NCI-H2227 treated with DMSO at 0.1 percent for 48 hours (cell line): ENCODE measurements around the gene NPDC1.
A peak's percentile ranks its signal among the peaks of the same experiment; 100 is the strongest.

Experiments used
- DNase-seq: peaks from one replicate; lab custom pipeline; 2025; lab: John Stamatoyannopoulos, UW

NPDC1 gene

DNA sequence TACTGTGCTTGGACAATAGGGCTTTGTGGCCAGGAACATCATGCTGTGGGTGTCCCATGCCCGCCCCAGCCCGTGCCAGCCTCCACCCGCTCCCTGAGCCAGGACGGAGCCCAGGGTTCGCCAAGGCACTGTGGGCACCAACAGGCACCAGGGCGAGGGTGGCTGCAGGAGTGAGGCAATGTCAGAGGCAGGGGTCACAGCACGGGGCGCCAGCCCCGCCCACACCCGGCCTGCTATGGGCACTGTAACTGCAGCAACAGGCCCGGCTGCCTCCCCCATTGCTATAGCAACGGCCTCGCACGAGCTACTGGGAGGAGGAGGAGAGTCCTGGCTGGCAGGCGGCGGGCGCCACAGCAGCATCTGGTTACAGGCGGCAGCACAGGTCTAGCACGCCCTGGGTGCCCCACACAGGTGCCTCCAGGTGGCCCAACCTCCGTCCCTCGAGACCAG lies 20.4 kb downstream of the NPDC1 start:
- peak; percentile 59 for DNase-seq

DNA sequence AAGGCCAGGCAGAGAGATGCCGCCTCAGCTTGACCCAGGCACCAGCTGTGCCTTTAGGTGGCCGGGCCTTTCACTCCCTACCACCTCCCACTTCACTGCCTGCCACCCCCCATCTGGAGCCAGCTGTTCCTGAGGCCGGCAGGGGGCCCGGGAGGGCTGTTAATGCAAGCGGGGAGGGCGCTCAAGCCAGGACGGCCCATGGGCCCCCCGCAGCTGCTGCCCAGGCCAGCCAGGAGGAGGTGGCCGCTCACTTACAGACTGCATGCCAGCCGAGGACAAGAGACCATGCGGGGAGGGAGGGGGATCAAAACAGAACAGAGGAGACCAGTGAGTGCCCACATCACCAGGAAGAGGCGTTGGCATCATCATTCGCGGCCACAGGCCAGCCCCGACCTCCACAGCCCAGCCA lies 22.4 kb downstream of the NPDC1 start:
- no peak for DNase-seq

DNA sequence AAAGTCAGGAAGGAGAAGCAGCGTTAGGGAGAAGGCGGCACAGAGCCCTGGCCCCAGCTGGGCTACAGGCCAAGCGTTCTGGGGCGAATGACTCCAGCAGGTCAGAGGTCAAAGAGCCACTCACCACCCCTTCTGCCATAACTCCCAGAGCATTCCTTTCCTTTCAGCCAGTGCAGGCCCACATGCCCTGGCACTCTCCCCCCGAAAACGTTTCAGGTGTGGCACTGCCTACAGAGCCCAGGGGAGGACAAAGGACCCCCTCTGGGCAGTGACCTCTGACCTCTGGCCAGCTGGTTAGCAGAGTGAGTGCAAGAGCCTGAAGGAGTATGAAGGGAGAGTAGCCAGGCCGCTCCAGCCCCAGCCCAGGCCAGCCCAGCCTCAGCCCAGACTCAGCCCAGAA lies 22.8 kb downstream of the NPDC1 start:
- no peak for DNase-seq

DNA sequence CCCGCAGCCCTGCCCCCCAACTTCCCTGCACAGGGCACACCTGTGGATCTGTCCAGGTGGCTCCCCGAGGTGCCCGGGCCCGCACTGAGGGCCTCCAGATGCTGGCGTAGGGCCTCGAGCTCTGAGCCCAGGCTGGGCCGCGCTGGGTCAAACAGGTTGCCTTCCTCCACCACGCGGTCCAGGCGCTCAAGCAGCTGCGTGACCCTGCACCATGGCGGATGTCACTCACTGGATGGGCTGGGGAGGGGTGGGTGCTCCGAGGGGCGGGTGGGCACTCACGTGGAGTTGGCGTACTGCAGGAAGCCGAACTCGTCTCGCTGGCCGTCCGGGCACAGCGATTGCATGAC lies 23.3 kb downstream of the NPDC1 start:
- no peak for DNase-seq

DNA sequence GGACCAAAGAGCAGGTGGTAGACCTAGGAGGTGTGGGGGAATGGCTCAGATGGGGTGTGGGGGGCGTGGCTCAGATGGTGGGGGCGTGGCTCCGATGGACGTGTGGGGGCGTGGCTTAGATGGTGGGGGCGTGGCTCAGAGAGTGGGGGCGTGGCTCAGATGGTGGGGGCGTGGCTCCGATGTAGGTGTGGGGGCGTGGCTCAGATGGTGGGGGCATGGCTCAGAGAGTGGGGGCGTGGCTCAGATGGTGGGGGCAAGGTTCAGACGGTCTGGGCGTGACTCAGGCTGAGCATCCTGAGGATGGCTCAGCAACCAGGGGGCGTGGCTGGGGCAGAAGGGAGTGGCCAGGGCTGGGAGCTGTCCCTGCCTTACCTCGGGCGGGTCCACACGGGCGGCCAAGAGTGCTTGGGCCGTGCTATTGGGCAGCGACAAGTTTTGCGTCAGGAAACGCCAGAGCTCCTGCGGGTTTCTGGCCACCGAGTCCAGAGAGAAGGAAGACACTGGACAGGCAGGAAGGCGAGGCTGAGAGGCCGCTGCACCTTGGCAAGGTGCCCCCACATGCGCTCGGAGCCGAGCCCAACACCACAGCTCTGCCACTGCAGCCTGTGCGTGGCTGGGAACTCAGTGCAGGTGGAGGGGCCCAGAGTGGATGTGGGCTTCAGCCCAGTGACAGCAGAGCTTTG lies 23.9 kb downstream of the NPDC1 start:
- DNase-seq = no peak

DNA sequence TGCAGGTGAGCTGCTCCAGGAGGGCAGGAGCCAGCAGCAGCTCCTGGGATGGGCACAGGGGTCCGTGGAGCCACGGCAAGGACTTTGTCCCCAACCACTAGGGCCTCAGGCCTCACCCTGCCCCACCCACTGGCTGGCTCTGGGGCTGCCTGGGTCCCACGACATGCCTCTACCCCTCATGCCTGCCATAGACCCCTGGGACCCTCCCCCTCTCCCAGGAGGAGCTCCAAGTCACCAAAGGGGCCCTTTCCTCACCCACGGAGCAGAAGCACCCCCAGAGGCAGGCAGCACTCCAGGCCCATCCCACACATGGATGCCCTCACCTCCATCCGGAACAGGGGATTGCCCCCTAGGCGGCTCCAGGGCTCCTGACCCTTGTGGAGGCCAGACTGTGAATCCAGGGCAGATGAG lies 24.4 kb downstream of the NPDC1 start:
- DNase-seq = no peak

DNA sequence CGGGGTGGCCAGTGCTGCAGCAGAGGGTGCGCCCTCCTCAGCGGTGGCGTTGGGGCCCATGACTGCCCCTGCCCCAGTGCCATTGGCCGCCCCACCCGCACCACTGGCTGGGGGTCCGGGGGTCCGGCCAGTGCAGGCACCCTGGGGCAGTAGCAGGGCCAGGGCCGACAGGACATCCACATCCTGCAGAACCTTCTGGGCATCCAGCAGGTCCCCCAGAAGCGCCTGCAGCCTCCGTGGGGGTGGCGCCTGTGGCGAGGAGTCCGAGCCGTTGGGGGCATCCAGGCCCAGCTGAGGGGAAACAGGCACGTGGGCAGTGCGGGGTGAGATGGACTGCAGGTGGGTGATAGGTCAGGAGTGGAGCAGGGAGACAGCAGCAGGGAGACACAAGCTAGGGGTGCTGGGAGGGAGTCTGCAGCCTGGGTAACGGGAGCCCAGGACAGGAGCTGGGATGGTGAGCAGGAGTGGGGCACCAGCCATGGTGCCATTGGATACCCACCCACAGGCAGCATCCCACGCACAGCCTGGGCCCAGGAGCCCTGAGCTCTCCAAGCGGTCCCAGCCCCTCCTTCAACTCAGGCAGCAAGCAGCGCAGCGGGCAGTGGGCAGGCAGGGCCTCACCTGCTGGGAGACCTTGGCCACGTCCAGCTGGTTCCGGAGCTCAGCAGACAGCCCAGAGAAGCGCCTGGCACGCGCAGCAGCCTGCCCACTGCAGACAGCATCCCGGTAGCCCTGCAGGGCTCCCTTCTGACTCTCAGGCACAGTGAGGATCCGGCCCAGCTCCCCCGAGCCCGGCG lies 25.0 kb downstream of the NPDC1 start:
- DNase-seq = no peak

DNA sequence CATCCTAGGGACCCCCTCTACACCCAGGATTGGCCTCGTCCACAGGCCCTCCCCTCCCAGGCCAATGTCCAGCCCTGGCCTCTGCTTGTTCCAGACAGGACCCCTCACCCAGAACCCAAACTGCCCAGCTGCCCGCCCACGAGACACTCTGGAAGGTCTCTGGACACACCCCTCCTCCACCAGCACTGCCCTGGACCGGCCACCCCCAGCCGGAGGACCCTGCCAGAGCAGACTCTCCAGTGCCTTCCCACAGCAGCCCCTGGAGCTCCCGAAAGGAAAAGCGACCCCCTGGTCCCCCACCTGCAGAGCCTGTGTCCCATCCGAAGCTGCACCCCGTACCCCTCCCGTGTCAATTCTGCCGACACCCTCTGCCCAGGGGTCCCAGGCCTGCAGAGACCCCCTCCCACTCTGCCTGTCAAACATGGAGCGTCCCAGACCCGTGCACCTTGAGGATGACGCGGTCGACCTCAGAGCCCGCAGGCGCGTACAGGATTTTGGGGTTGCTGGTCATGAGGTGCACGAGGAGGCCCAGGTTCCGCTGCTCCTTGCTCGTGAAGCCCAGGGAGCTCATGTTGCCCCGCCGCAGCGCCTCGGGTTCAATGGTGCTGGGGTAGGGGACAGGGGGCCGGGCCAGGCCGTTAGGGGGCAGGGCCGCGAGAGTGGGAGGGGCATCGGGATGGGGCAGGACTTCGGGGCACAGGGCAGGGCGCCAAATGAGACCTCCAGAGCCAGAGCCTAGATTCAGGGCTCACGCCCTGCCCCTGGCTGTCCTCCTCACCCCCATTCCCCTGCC lies 25.9 kb downstream of the NPDC1 start:
- no peak for DNase-seq

DNA sequence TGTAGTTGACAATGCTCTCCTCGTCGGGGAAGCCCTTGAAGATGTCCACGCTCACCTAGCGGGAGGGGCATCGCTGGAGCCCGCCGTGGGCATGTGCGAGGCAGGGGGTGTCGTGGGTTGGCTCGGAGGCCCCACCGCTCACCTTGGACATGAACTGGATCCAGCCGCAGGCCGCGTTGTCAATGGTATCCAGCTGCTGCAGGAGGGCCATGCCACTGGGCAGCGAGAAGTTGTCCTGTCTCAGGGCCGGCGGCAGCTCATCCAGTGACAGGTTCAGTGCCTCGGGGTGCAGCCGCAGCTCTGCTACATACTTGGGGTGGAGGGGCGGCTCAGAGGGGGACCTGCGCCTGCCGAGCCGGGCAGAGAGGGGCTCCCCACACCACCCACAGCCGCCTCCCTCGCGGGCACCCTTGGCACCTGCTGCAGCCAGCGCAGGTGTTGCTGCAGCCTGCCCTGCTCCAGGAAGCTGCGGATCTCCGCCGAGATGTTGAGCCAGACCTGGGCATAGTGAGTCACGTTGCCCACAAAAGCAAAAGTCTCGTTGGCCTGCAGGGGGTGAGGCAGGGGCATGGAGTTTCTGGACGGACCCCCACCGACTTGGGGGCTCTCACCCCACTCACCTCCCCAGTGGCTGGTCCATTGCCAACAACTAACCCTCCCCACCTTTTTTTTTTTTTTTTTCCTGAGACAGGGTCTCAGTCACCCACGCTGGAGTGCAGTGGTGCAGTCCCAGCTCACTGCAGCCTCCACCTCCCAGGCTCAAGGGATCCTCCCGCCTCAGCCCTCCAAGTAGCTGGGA lies 27.0 kb downstream of the NPDC1 start:
- no peak for DNase-seq

DNA sequence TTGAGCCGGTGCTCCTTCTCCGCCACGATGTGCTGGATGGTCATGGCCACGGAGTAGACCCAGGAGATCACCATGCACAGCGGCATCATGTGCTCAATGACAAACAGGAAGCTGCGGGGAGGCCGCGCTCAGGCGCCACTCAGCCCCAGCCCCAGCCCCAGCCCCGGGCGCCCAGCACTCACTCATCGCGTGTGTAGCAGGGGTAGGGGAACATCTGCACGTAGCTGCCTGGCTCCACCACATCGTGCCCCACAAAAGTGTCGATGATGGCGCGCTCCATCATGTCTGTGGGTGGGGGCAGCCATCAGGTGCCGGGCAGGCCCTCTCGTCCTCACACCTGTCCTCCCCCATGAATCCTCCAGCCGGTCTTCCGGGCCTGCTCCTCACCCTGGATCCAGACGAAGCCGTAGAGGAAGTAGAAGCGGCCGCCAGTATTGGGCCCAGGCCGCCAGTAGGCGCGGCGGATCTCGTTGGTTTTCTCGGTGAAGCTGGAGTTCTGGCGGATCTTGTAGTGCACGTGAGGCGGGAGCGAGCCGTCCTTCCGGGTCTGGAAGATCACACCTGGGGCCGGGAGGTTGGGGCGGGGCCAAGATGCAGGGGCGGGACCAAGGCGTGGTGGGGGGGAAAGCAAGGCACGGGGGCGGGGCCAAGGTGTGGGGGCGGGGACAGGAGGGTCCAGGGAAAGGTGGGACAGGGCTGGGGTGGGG lies 28.0 kb downstream of the NPDC1 start:
- no peak for DNase-seq

DNA sequence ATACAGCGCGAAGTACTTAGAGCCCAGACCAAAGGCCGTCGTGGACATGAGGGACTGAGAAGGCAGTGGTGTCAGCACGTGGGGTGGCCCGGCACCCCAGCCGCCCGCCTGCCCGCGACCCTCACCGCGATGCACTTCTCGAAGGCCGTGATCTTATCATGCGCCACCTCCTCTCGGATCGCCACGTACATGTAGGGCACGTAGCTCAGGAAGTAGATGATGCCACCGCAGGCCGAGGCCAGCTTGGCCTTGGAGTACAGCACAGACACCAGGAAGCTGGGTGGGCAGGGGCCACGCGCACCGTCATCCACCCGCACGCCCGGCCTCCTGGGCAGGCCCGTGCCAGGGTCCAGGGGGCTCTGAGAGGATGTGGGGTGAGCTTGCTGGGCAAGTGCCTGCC lies 28.9 kb downstream of the NPDC1 start:
- no peak for DNase-seq

DNA sequence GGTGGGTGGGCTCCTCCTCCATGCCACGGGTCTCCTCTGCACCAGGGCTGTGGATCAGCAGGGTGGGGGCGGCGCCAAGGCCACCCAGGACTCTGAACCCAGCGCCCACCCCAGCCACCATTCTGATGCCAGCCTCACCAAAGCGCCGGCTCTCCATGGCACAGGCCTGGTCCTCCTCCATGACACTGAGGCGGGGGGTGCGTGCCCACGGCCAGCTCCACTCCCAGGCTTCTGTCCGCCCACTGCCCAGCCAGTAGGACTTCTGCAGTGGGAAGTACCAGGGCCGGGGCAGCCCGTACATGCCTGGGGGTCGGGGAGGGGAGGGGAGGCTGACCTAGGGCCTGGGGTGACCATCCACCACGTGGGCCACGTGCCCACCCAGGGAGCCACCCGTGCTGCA lies 29.5 kb downstream of the NPDC1 start:
- DNase-seq = no peak

DNA sequence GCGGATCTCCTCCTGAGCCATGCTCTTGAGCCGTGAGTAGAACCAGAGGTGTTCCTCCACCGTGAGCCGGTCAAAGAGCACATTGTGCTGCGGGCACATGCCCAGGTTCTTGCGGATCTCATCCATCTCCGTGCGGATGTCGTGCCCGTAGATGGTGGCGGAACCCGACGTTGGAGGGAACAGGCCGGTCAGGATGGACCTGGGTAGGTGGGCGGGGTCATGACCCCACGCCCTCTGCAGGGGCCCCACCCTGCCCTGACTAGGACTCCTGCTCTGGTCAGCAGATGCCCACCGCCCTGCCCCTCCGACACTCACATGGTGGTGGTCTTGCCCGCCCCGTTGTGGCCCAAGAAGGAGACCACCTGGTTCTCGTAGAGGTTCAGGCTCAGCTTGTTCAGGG lies 30.0 kb downstream of the NPDC1 start:
- no peak for DNase-seq

DNA sequence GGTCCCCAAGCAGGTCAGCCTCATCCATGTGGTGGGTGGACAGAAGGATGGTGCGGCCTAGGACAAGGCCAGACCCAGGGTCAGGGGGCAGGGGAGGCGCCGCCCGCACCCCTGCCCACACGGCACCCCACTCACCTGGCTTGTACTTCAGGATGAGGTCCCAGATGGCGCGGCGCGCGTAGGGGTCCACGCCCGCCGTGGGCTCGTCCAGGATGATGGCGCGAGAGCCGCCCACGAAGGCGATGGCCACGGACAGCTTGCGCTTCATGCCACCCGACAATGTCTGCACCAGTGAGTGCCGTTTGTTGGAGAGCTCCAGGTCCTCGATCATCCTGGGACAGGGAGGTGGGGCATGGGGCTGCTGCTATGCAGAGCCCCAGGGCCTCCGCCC lies 30.4 kb downstream of the NPDC1 start:
- no peak for DNase-seq

DNA sequence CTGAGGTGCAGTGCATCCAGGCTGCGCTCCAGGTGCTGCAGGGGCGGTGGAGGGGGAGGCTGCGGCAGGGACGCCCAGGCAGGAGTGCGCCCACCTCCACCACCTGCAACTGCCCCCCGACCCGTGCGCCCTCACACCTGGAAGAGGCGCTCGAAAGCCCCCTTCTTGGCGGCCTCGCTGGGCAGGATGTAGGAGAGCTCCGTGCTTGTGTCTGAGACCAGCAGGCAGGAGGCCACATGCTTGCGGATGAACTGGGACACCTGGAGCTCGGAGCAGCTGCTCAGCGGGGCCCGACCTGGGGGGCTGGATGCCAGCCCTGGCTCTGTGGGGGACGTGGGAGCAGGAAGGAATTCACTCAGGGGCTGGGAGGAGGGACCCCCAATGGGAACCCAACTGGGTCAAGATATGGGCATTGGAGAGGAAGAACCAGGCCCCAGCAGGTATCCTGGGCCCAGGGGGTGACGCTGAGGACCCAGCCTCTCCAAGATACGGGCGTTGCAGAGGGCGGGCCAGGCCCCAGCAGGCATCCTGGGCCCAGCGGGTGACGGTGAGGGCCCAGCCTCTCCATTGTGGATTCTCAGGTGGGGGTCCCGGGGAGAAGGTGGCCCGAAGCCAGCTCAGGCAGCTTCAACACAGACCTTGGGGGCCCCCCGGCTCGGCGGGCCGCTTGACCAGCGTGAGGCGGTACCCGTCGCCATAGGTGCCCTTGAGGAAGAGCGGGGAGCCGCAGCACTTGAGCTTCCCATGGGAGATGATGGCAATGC lies 31.0 kb downstream of the NPDC1 start:
- DNase-seq = no peak

DNA sequence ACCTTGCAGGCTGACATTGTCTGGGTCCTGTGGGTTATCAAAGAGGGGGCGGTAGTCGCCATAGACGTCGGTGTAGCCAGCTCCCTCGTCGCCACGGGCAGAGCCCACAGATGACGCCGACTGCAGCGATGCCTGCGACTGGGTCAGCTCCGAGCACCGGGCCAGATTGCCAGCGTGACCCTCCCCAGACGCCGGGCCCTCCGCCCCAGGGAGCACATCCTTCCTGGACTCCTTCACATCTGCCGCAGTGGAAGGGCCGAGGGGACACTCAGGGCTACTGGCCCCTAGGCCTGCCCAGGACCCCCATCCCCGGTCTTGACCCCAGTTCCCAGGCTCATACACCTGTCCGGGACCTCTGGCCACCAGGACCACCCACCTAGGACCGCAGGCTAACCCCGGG lies 31.8 kb downstream of the NPDC1 start:
- DNase-seq = no peak

DNA sequence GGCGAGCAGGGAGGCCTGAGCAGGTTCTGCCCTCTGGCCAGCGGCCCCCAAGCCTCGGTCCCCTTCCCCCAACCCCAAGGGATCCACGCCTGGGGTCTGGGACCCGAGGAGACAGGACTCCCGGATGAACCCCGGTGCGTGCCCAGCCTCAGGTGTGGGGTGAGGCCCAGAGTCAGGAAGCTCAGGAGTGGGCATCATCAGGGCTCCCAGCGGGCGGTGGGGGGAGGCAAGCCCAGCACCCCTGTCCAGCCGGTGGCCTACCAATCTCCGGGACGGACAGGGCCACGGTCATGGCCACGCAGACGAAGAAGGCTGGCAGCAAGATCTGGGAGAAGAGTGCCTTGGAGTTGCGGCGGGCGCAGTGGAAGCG lies 32.4 kb downstream of the NPDC1 start:
- DNase-seq = no peak

DNA sequence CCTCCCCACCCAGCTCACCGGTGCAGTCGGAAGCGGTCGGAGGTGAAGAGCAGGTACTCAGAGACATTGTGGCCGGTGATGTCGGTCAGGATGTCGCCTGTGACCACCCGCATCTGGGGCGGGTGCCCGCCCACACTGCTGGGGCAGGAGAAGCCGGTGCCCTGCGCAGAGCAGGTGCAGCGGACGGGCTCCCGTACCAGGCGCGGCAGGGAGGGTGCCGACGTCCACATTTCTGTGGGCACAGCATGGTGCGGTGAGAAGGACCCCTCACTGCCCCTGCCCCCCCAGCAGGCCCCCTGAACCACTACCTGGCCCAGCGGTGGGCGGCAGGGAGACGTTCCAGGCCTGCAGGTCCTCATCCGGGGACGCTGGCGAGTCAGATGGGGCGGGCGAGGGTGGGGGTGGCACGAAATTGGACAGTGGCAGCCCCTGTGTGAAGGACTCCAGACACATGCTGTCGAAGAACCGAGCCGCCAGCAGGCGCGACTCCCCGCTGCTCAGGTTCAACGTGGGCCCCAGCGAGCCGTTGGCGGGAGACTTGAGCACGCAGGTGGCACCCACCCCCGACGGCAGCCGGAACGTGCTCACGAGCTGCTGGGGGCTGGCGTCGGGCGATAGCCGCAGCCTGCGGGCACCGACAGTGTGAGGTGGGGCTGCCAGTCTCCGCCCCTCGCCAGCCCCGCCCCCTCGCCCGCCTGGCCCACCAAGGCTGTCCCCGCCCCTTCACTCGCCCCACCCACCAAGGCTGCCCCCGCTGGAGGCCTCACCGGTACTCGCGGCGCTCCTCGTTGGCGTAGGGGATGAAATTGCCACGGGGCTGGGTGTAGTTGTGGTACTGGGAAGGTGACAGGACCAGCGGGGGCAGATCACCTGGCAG lies 33.0 kb downstream of the NPDC1 start:
- no peak for DNase-seq

DNA sequence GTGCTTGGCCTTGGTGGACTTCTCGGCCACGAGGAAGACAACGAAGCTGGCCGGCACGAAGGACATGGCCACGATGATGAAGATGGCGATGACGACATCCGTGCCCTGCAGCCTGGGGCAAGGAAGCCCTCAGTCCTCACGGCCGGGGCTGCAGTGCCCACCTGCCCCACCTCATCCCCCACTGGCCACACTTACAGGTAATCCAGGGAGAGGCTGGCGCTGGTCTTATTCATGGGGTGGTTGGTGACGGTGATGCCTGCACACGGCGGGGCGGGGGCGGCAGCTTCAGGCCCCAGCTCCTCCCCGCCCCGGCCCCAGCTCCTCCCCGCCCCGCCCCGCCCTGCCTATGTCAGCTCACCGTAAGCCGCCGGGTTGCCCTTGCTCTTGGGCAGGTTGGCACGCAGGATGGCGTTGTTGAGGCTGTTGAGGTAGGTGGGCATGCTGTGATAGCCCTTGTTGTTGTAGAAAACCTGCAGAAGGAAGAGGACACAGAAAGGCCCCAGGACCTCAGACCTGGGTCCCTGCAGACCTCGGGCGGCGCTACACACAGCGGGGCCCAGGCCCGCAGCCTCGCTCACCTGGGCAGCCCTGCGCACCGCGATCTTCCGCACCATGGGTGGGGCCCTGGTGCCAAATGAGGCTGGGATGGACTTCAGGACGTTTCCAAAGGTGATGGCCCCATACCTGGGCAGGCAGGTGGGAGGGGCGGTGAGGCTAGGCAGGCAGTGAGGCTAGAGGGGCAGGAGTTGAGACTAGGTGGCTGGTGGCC lies 33.9 kb downstream of the NPDC1 start:
- no peak for DNase-seq
